Measurements from ENCODE around the gene PRRT1B.
"Not testable (repeated sequence)": the region's sequence is repeated elsewhere in the genome, so short reads cannot be mapped to it uniquely, and the experiment has no call there.

PRRT1B gene

GRCh38 chr9:131523086-131523388 lies 22.3 kb upstream of the PRRT1B start:
- no peak for FAIRE-seq

- no peak for FAIRE-seq
Observed at GRCh38 chr9:131523451-131524435, 21.6 kb upstream of the PRRT1B start.

- FAIRE-seq = no peak
Observed at GRCh38 chr9:131524665-131525315, 20.5 kb upstream of the PRRT1B start.

GRCh38 chr9:131525643-131526565 lies 19.4 kb upstream of the PRRT1B start:
- FAIRE-seq = no peak

DNA sequence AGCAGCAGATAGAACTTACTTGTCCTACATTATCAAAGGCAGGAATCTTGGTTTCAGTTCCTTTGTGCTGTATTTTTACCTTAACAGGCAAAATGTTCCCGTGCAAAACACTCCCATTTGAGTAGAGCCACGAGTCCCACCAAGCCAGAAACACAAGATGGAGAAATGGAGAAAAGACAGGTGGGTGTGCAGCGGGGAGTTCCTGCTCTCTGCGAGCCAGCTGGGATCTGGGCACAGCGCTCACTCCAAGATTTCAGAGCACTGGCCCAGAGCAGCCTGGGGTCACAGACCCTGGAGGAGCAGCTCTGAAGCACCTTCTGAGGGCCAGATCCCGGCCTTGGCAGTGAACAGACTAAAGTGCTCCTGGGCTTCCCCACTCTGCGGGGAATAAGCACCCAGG lies 17.1 kb upstream of the PRRT1B start:
- FAIRE-seq = no peak

GRCh38 chr9:131528886-131529505 lies 16.3 kb upstream of the PRRT1B start:
- FAIRE-seq = no peak

GRCh38 chr9:131529597-131530545 lies 15.5 kb upstream of the PRRT1B start:
- no peak for FAIRE-seq

DNA sequence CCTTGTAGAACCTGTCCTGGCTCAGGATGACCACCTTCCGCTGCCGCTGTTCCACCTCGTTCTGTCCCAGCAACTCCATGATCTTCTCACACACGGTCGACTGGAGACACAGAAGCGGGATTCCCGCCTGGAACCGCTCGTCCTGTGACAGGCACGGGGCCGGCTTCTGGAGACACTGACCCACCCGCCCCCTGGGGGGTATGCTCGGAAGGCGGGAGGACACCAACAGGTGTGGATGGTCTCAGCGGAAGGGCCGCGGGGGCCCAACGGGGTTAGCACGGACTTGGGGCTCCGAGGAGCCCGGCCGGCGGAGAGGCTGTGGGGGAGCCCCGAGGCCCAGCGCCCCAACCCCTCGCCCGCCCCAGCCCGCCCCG lies 14.8 kb upstream of the PRRT1B start:
- FAIRE-seq = no peak

GRCh38 chr9:131530920-131531832 lies 14.1 kb upstream of the PRRT1B start, which contains the start of gene UCK1:
TSS of gene UCK1 (minus strand) at chr9:131531263. CDS start at chr9:131531174, 89 bp downstream.
- FAIRE-seq = no peak

DNA sequence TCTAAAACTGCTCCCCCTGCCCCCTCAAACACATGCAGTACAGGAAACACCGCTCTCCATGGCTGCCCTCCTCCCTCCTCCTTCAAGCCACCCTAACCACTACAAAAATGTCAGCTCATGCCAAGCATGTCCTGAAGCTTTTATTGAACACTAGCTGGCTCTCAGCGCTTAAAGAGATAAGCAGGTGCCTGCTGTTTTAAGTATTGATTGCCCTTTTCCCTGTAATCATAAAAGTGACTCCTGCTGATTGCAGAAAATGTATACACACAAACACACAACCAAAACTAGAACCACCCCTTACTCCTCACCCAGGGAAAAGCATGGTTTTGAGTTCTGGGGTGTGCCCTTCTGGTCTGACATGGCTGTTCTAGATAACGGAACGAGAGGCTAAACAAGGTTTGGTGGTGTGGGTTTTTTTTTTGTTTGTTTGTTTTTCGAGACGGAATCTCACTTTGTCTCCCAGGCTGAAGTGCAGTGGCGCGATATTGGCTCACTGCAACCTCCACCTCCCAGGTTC lies 10.5 kb upstream of the PRRT1B start:
- FAIRE-seq = no peak

- no peak for FAIRE-seq
Observed at GRCh38 chr9:131537946-131538345, 7.4 kb upstream of the PRRT1B start.

DNA sequence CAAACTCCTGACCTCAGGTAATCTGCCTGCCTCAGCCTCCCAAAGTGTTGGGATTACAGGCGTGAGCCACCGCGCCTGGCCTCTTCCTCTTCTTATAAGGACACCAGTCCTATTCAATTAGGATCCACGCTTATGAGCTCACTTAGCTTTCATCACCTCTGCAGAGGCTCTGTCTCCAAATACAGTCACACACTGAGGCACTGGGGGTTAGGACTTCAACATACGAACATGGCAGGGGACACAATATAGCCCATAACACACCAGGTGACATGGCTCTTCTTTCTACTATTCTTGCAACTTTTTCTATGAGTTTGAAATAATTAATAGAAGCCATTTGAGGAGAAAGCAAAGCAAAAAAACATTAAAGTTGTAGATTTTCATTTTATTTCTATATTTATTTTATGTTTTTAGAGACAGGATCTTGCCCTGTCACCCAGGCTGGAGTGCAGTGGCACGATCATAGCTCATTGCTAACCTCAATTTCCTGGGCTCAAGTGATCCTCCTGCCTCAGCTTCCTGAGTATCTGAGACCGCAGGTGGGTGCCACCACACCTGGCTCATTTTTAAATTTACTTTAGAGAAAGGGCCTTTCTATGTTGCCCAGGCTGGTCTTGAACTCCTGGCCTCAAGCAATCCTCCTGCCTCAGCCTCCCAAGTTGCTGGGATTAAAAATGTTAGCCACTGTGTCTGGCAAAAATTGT lies 6.0 kb upstream of the PRRT1B start:
- FAIRE-seq = no peak

GRCh38 chr9:131543141-131543540 lies 2.2 kb upstream of the PRRT1B start:
- no peak for FAIRE-seq

DNA sequence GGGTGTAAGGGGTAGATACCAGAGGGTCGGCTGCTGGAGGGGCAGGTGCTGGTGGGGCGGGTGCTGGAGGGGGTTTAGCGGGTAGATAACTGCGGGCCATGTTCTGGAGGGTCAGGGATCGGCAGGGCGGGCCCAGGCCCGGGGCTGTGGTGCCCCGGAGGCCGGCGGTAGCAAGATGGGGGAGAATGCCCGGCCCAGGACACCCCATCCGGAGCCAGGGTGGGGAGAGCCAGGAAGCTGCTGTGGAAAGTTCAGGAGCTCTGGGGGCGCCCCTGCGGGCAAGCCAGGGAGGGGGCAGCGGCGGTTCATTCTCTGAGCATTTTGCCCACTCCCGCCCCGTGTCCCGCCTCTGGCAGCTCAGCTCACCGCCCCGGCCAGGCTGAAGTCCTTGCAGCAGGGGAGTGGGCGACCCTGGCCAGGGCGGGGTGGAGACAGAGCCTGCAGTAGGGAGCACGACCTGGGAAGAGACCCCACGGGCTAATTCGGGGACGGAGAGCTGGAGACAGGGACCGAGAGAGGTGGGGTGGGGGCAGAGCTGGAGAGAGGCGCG lies 538 bp downstream of the PRRT1B start:
- no peak for FAIRE-seq

GRCh38 chr9:131546336-131547084 lies 1.2 kb downstream of the PRRT1B start:
- FAIRE-seq = no peak

- FAIRE-seq = not testable (repeated sequence)
Observed at GRCh38 chr9:131549186-131549585, 3.9 kb downstream of the PRRT1B start.

DNA sequence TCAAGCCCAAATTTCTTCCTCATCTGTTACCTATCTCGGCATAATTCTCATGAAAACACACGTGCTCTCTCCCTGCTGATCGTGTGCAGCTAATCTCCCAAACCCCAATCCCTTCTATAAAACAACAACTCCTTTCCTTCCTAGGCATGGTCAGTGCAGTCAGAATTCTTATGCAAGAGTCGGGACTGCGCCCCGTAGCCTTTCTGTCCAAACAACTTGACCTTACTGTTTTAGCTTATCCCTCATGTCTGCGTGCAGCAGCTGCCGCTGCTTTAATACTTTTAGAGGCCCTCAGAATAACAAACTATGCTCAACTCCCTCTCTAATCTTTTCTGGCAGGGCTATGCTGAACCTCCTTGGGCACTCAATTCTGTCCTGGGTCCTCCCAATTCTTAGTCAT lies 5.1 kb downstream of the PRRT1B start:
- not testable (repeated sequence) for FAIRE-seq

GRCh38 chr9:131552030-131552429 lies 6.7 kb downstream of the PRRT1B start:
- no peak for FAIRE-seq
